GM21529 (cell line): ENCODE results near the gene DDX1.
A peak's percentile ranks its signal among the peaks of the same experiment; 100 is the strongest.

Experiments
- ATAC-seq: cut with Tn5 transposase; IDR thresholded peaks from one replicate; pipeline ENCODE4 v1.9.1; 2021; ENCODE audit not compliant: unreplicated experiment

DDX1 gene

GRCh38 chr2:15561574-15562344 is 29.9 kb upstream of the DDX1 start:
- ATAC-seq, result peak; percentile 24

- ATAC-seq, result no peak
Measured at GRCh38 chr2:15562354-15563031, 29.2 kb upstream of the DDX1 start.

- ATAC-seq, result no peak
Measured at GRCh38 chr2:15563227-15564100, 28.2 kb upstream of the DDX1 start.

GRCh38 chr2:15565392-15565791 is 26.3 kb upstream of the DDX1 start:
- no peak for ATAC-seq

- ATAC-seq, result no peak
Measured at GRCh38 chr2:15565994-15566671, 25.5 kb upstream of the DDX1 start.

- no peak for ATAC-seq
Measured at GRCh38 chr2:15566912-15567311, 24.8 kb upstream of the DDX1 start.

GRCh38 chr2:15568874-15569273 is 22.8 kb upstream of the DDX1 start:
- no peak for ATAC-seq

- no peak for ATAC-seq
Measured at GRCh38 chr2:15570104-15570503, 21.6 kb upstream of the DDX1 start.

GRCh38 chr2:15571729-15572128 is 19.9 kb upstream of the DDX1 start:
- no peak for ATAC-seq

- peak; percentile 96 for ATAC-seq
Measured at GRCh38 chr2:15577071-15577735, 14.5 kb upstream of the DDX1 start.

GRCh38 chr2:15579641-15580040 is 12.0 kb upstream of the DDX1 start:
- no peak for ATAC-seq

- ATAC-seq, result no peak
Measured at GRCh38 chr2:15580451-15580850, 11.2 kb upstream of the DDX1 start.

GRCh38 chr2:15582710-15583357 is 8.8 kb upstream of the DDX1 start:
- peak; percentile 67 for ATAC-seq

GRCh38 chr2:15583826-15584225 is 7.8 kb upstream of the DDX1 start:
- no peak for ATAC-seq

- ATAC-seq, result no peak
Measured at GRCh38 chr2:15584316-15584715, 7.4 kb upstream of the DDX1 start.

GRCh38 chr2:15584767-15585469 is 6.8 kb upstream of the DDX1 start:
- ATAC-seq, result no peak

GRCh38 chr2:15588329-15588919 is 3.2 kb upstream of the DDX1 start:
- no peak for ATAC-seq

- ATAC-seq, result no peak
Measured at GRCh38 chr2:15591373-15591691, 336 bp upstream of the DDX1 start.

GRCh38 chr2:15593327-15593705 is 1.6 kb downstream of the DDX1 start:
- no peak for ATAC-seq
